Measurements from ENCODE around the gene DAAM2.

The DAAM2 gene

DNA sequence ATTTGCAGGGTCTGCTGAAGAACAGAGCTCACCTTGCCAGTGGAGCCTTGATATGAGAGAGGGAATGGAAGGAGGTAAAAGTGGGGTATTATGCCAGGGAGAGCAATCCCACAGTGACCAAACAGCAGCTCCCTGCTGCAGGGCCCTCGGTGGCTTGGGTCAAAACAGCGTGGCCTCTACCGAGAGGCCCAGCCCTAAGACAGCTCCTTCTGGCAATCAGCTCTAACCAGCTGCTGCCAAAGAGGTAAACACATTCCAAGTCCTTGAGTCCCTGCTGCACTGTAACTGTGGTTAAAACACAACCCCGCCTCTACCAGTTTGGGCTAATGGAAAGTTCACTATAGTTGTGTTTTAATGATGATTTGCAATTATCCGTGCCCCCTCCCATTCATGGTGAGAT lies 1.4 kb upstream of the DAAM2 start:
- no peak for DNase-seq

DNA sequence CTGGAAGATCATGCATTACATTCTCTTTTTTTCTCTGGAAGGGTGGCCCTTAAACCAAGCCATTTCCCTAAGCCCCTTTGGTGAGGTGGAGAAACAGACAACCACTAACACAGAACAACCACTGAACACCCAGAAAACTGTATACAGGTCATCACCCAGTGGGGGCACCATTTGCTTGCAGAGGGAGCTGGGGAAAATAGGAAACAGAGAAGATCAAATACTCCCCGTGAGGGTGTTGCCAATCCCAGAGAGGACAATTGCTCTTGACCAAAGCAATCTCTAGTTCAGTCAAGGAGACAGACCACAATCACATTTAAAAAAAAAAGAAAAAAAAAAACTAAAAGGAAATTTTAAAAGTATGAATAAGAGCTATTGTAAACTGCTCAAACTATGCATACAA lies 865 bp upstream of the DAAM2 start:
- DNase-seq, result no peak

DNA sequence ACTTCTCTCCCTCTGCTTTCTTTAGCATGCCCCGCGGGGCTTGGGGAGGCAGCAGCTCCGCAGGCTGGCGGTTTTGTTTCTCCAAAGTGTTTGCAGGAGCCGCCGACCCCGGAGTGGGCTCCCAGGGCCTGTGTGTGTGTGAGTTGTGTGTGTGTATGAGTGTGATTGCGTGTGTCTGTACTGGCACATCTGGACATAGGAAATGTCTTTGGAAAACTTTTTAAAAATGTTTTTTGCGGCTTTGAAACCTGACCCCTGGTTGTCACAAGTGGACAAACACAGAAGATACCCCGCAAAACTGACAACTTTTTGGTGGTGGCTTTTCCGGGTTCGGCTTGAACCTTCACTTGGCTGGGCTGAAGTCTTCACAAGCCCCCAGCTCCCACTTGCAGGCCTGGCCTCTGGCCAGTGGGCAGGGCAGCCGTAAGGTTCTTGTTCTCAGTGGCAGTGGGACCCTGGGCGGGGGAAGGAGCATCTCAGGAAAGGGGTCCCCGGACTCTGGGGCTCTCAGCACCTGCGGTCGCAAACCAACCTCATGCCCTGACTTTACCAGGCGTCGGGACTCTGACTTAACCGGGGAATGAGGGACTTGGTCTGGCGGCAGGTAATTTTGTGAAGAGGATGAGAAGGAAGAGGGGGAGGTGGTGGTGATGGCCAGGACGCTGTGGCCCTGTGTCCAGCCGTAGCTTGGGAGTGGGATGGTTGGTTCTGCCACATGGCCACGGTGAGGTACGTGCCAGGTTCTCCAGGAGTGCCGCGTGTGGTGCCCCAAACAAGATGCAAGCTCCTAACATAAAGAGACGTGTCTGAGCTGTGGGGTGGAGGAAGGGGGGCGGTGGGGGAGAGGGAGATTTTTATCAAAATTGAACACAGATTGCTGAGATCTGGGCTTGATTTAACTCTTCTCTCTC lies 619 bp downstream of the DAAM2 start:
- no peak for DNase-seq

DNA sequence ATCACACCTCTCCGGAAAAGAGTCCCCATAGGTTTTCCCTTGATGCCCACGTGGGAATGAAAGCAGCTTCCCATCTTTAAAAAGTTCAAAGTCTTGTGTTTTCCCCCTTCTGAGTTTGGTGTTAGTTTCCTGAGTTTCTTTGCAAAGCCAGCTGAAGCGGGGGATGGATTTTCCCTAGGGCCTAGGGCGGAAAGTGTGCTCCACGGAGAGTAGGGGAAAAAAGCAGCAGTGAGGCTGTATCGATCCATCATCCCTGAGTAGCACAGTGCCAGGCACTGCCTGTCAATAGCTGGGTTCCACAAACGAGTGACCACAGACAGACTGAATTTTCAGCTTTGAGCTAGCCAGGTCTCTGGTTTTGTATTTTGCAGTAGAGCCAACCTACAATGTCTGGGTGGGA lies 1.3 kb downstream of the DAAM2 start:
- DNase-seq, result no peak

DNA sequence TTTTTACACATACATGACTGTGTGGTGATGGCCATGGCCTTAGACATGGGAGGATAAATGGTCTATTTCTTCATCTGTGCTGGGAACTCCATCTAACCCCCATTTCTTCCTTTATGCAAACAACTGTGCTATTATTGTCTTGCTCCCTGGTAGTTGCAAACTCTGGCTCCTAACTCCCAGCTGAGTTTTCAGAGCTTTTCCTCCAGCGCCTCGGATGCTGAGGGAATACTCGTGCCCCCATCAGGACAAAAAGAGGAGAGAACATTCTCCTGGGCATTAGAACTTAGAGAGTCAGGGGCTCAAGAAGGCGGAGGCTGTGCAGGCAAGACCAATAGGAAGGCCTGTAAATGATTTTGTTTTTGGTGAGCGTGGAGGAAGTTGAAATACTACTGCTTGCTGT lies 2.1 kb downstream of the DAAM2 start:
- DNase-seq, result no peak

DNA sequence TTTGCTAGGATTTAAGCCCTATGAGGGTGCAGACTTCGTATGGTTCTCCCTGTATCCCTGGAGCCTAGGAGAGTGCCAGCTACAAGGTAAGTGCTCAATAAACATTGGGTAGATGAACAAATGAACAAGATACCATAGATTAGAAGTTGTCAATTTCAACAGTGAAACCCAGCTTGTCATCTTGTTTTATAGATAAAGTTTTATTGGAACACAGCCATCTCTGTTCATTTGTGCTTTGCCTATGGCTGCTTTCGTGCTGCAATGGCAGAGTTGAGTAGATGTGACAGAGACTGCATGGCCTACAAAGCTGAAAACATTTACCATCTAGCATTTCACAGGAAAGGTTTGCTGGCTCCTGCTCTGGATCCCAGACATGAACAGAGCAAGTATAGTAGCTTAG lies 5.6 kb downstream of the DAAM2 start:
- DNase-seq, result no peak

DNA sequence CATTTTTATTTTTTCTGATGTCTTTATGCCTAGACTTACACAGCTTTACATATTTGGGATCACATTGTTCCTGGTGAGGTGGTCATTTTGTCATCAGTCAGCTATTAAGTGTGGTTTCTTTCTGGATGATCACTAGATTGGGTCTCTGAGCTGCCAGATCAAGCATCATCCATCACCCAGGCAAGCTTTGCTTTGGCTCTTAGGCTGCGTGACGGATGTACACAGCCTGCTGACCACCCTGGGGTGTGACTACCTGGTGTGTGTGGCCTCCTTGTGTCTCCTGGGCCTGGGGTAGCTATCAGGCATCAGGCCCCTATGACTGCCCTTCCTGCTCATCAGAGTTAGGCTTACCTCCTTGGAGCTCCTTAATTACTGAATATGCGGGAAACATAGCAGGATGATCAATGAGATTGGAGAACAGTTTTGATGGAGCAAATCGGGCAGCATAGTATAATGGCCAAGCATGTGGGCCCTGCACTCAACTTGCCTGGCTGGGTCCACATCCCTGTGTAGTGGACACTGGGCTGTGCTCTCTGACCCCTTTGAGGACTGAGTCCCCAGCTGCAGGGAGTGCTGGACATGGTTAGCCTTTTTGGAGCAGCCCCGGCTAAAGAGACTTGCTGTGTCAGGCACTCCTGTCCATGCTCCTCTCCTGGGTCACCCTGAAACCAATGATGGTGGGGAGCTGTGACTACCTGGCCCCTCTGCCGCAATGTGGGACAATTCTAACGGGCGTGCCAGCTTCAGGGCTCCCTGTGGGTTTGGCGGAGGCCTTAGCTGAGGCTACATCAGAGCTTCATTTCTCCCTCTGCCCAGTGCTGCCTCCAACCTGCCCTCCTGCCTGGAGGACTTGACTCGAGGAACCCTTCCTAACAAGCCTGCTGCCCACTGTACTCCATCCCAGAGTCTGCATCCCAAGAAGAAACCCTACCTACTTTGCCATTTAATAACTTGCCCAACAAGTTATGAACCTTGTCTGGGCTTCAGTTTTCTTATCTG lies 8.2 kb downstream of the DAAM2 start:
- no peak for DNase-seq

DNA sequence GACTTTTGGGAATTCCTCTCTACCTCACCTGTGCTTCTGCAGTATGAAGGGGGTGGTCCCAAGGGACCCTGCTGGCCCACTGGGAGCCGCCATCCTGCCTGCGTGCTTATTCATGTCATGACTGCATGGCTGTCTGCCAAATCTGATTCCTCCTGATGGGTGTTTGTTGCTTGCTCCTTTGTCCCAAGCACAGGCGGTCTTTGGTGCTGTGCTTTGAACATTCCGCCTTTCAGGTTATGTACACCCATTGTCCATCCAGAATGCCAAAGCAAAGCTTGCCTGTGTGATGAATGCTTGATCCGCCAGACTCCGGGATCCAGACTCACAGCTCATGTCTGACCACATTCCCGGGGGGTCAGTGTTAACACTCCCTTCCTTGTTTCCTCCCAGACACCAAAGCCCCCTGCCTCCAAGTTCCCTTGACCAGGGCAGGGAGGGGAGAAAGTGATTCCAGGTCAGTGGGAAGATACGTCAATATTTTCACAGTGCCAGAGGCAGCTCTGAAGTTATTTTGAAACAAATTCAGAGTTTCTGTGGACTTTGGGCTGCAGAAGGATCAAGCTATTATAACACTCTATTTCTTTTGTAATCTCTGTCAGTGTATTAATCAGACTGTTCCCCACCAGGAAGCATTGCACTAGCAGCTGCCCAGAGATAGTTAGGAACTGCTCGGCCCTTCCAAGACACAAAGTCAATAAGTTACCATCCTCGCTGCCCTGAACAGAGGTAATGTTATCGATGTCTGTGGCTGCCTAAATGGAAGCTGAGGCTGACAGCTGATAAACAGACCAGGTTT lies 9.5 kb downstream of the DAAM2 start:
- no peak for DNase-seq

DNA sequence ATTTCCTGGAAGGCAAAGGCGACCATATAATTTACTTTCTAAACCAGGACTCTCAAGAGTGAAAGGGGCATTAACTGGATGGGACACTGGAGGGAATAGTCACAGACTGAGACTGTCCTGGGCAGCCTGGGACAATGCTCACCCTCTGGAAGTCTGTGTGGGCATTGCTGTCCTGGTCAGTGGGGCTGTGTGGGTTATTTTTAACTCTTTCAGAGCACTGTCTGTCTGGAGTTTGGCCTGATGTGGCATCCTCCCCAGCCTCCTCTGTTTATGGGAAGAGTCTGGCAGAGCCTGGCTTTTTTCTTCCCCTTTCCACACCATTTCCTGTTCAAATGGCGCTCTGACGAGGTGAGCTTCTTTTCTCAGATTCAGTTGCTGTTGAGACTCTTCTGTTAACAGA lies 11.7 kb downstream of the DAAM2 start:
- DNase-seq, result no peak

DNA sequence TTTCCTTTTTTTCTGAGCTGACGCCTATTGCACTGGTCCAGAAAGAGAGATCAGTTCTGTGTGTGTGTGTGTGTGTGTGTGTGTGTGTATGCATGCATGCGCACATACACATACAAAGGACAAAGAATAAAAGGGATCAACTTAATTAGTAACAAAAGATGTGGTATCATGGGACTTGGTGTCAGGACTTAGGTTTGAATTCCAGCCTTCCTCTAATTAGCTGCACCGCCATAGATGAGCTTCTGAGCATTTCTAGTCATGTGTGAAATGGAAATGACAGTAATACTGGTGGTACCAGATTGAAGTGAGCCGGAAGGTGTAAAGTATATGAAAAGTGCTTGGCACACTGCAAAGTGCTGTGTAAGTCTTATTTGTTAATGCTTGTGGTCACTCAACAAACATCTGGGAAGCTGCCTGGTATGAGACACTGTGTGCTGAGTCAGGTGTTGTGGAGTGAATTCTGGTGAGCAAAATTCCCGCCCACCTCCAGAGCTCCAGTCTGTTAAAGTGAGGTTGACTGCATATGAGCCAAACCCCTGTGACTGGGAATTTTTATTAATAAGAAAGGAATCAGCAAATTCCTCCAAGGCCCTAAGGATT lies 12.4 kb downstream of the DAAM2 start:
- no peak for DNase-seq

DNA sequence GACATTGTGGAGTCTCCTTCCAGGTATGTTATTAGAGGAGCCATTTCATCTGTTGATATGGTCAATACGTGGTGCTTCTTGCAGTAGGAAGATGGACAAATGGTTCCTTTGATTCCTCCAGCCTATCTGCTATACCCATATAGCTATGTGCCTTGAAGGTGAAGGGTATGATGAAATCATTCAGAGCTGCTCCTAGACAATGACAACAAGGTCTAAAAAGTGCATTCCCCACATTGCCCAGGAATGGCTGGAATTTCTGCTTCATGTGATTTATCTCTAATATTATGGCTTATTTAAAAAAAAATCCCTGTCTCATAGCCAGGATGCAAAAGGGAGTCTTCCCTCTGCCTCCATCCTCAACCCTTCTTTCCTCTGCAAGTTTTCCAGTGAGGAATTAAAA lies 14.1 kb downstream of the DAAM2 start:
- no peak for DNase-seq

DNA sequence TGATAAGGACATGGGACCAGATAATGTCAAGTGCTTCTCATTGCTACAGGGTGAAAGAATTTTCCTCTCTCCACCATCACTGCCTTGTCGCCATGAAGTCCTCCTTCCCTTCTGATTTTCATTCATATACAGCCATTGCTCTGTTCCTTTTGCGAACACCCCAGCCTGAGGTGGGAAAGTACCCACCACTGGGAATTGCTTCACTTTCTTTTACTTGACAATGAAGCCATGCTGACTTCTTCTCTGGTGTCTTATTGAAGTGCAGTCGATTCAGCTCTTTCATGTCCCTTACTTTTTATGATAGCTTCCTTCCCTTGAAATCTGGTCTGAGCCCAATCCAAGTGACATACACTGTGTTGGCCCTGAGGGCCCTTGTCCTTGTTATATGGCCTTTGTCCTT lies 16.2 kb downstream of the DAAM2 start:
- no peak for DNase-seq

DNA sequence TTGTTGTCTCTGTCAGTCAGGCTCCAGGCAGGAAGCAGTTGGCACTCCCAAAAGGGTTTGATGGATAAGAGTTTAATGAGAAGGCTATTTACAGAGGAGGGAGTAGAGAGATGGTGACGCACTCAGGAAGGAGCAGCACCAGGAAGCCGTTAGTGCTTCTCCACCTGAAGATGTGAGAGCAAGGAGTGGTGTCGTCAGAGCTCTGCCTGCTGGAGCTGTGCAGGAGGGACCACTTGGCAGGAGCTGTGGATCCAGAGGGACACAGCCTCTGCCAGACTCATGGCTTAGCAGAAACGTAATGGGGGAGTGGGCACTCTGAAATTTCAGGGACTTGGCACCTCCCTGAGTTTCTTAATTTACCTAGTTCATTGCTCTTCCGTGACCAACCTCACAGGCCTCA lies 16.8 kb downstream of the DAAM2 start:
- DNase-seq, result no peak

DNA sequence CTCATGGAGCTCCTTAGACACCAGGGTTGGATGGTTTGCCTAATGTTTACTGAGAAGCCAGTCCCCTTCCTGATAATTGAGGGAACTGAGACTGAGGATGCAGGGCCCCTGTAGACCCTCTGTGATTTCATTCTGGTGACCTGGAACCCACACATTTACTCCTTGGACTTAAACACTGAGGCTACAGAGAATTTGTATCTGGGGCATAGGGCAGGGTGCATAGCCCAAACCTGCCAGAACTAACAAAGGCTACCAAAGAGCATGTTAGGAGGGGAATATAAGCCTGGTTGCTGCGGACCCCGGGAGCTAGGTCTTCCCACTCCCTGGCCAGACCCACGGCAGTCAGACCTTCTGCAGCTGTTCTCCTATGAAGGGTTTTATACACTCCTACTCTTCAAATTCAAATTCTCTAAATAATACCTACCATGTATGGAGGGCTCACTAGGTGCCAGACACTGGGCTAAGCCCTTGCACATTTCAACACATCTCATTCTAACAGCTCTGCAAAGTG lies 19.7 kb downstream of the DAAM2 start:
- DNase-seq, result no peak

DNA sequence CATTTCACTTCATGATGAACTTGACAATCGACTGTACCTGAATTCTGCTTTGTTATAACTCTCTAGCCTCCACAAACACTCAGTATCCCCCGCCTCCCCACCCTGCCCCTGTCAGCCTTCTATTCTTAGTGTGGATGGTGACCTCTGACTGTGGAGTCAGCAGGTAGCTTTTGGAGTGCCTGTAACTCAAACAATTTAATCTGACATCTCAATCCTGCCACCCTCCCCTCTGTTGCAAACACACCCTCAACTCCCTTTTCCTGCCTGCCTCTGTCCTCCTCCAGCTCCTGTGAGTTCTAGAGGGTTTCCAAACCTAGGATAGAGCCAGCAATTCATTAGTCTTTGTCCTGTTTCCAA lies 20.3 kb downstream of the DAAM2 start:
- no peak for DNase-seq

DNA sequence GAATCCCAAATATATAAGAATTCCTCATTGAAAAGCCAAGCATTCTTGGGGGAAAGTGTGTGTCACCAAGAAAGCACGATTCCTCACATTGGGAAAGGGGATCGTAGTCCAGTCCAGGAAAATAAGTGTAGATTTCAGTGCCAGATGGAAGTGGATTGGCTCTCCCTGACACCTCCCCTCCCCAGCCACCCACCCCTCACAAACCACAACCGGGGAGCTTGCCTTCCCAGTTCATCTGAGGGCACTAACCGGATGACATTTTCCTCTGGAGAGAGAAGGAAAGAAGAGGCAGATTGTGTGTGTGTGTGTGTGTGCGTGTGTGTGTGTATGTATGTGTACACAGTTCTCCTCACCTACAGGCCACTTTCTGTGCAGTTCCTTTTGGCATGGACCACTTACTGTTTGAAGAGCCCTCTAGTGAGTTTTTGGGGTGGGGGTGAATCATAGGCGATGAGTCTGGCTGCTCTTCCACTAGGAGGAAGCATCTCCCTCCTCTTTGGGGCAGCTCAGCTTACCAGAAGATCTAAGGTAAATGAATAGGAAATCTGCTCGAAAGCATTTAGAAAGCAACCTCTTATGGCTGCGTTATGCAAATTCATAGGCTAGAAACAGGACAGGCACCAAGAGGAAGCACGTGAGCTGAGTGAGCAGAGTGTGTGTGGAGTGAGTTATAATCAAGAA lies 20.8 kb downstream of the DAAM2 start:
- no peak for DNase-seq

DNA sequence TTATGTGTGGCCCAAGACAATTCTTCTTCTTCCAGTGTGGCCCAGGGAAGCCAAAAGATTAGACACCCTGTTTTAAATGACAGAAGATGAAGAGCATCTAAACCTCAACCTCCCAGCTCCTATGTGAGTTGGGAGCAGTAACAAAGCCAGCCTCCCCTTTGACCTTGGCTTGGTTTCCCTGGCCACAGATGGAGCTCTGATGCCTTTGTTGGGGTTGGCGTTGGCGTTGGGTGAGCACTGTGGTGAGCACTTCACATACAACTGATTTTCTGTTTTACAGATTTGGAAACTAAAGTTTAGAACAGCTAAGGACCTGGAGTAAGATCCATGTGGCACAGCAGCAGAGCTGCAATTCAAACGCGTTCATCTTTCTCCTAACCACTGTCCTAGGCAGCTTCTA lies 22.1 kb downstream of the DAAM2 start:
- no peak for DNase-seq

DNA sequence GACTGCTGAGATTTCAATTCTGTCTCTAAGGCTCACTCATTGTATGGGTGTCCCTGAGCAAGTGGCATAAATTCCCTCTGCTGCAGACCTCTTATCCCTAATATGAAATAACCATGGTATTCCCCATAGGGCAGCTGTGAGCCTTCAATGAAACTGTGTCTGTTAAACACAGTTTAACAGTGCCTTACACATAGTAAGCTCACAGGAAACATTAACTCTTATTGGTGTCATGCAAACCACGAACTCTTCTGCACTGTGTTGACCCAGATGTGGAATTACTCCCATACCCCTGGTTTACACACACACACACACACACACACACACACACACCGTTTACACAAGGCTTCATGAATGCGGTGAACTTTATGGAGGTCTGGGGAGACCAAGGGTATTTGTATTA lies 23.2 kb downstream of the DAAM2 start:
- DNase-seq, result no peak

DNA sequence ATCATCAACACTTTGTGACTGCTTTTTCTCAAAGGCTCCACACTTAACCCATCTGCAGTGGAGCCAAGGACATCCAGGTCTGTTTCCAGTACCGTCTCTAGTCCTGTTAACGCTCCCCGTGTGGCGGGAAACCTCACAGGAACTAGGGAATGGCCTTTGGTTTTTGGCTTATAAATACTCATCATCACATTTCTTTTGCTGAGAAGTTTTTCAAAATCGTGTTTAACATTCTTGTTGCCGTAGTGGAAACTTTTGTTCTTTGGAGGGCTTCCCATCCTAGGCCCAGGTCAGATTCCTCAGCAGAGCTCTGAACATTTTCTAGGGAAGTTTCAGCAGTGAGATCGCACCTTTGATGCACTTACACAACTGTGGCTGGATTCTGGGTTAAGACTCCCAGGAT lies 24.6 kb downstream of the DAAM2 start:
- DNase-seq, result no peak

DNA sequence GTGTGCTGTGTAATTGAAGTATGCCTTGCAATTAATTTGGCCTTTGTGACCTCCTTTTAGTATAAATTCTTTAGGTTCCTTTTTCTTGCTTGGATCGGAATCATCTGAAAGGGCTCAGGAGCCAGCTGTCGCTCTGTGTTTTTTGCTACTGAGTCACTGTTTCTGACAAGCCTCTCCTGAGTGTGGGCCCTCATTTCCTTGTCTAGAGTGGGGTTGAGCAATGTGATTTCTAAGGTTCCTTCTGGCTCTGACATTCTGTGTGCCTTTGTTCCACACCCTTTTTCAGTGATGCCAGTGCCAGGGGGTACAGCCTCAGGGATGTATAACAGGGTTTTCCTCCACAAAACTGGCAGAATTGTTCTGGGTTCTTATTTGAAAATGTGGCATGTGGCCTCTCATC lies 26.5 kb downstream of the DAAM2 start:
- DNase-seq, result no peak

DNA sequence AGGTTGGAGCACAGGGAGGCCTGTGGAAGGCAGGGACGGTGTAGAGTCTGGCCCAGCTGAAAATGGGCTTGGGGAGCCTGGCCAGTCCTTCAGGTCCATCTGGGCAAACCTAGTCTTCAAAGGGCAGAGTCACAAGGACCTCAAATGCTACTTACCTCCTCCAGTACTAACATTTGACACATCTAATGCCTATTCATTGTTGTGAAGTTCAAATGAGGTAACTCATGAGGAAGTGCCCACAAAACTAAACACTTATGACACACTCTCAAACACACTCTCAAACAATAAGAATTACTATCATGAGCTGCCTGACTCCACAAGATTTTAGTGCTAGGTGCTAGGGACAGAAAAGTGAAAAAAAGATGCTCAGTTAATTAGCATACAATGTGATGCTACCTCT lies 27.1 kb downstream of the DAAM2 start:
- DNase-seq, result no peak

DNA sequence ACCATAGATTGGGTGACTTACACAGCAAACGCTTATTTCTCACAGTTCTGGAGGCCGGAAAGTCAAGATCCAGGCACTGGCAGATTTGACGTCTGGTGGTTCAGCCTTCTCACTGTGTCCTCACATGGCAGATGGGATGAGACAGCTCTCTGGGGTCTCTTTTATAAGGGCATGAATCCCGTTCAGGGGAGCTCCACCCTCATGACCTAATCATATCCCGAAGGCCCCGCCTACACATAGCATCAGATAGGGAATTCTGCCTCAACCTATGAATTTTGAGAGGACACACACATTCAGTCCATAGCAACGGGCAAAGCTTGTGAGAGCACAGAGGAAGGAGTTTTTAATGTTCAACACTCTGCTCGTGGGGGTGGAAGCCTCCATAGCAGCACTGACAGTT lies 27.5 kb downstream of the DAAM2 start:
- DNase-seq, result no peak
